Activated T-helper 2 cell treated with anti-CD3 and anti-CD28 coated beads, Interferon-gamma antibody, Interleukin-2, Interleukin-4, amounts not matched to agents 10 μg/mL and 5 μg/mL and 100 μg/mL, durations not matched to agents 14 hours and 24 hours and 36 hours (primary cell): ENCODE measurements around the gene CSMD2. TPM values are rescaled to one million over a fixed set of nuclear protein-coding genes. Genes with fewer than 3 reads are reported as not detected.

Source experiments
- DNase-seq: peaks from one replicate; pipeline ENCODE4 v3.0.0; 2021; ENCODE audit warnings: low spot score
- H3K27ac Mint-ChIP-seq: one replicate; pipeline ENCODE4 v1.8.0; 2021; ENCODE audit warnings: mixed read lengths
- H3K27me3 Mint-ChIP-seq: one replicate; pipeline ENCODE4 v1.8.0; 2021; ENCODE audit warnings: low read depth, mixed read lengths
- H3K36me3 Mint-ChIP-seq: one replicate; pipeline ENCODE4 v1.8.0; 2021; ENCODE audit warnings: low read depth, mixed read lengths
- H3K4me1 Mint-ChIP-seq: one replicate; pipeline ENCODE4 v1.8.0; 2021; ENCODE audit warnings: low read depth, mixed read lengths
- H3K4me3 Mint-ChIP-seq: one replicate; pipeline ENCODE4 v1.8.0; 2021; ENCODE audit warnings: low read depth, mild to moderate bottlenecking, moderate library complexity, mixed read lengths
- H3K9me3 Mint-ChIP-seq: one replicate; pipeline ENCODE4 v1.8.0; 2021; ENCODE audit warnings: mixed read lengths
- intact Hi-C: fragments of 100-400 bp; cut with micrococcal nuclease; formaldehyde crosslinking; loops from one replicate; pipeline ENCODE4 v1.15.1; 2023
- total RNA-seq: library from RNA; stranded (reverse); gene quantifications from 2 replicates; pipeline ENCODE4 v1.2.3, GENCODE V29; 2022

Gene CSMD2
- total RNA-seq, 1 donor from 2014 or later: not detected

DNA sequence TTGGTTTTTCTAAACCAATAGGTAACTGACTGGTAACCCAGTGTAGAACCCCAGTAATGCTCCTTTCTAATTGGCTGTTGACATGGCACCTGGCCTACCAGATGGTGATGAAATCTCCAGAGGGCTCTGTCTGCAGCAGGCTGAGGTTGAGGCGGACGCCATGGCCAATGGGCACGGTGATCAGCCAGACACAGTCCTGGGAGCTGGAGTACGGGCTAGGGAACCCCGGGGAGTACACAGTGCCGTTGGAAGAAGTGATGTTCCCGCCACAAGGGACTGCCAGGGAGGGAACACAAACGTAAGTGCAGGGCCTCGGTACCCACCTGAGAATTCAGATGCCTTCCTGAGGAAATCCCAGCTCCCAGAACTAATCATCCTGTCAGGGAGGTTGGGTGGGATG, 562.8 kb downstream of the CSMD2 start:
- H3K4me1 Mint-ChIP-seq: no peaks in the 10 kb centered on the region

DNA sequence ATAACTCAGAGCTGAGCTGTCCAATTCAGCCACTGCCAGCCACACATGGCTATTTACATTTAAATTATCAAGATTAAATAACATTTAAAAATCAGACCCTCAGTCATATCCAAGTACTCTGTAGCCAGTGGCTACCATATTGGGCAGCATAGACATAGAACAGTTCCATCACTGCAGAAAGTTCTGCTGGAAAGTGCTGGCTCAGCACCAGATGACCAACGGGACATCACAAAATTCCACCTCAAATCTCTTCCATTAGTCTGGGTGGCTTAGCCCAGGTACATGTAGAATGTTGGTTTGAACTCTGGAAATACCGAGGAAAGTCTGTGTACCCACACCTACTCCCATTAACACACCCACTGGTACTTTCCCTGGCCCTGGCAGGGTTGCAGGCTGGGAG, 563.3 kb downstream of the CSMD2 start:
- H3K9me3 Mint-ChIP-seq: no peaks in the 10 kb centered on the region
- H3K27me3 Mint-ChIP-seq: peaks cover 6% of the 10 kb centered on the region
- H3K27ac Mint-ChIP-seq: no peak overlapping the region

More for the DNA sequence above, 562.8 kb downstream of the CSMD2 start:
- no peaks in the 10 kb centered on the region for H3K9me3 Mint-ChIP-seq
- H3K4me3 Mint-ChIP-seq: no peak overlapping the region
- DNase-seq: no peak
- H3K27me3 Mint-ChIP-seq: peaks cover 5% of the 10 kb centered on the region
- H3K36me3 Mint-ChIP-seq: no peaks in the 10 kb centered on the region
- H3K27ac Mint-ChIP-seq: no peak overlapping the region
- intact Hi-C loops: no loop called here

DNA sequence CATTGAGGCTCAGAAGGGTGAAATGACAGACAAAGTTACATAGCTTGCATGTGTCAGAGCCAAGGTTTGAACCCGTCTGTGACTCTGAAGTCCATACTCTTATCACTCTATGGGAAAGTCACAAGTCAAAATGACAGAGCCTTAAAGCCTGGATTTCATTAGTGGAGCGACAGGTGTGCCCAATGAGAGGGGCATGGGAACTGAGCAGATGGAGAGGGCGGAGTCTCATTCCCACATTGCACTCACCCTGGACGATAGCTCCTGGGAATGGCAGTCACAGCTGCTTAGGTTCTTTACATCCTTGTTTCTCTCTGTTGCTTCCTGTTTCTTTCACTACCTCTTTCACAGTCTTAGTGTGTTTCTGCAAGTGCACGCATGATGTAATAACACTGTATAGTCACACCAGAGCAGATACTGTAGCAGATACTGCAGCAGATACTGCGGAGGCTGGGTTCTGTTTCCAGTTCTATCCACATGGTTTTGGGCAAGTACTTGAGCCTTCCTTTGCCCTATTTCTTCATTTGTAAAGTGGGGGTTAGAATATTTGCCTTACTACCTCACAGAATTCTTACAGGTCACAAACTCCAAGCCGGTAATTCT, 565.4 kb downstream of the CSMD2 start:
- Mint-ChIP-seq H3K9me3 (no peaks in the 10 kb centered on the region), H3K4me1 (no peaks in the 10 kb centered on the region), H3K36me3 (no peaks in the 10 kb centered on the region), H3K27ac (no peak overlapping the region), H3K27me3 (peaks cover 19% of the 10 kb centered on the region), H3K4me3 (no peak overlapping the region)
- intact Hi-C loops: no loop called here
- no peak for DNase-seq

More for the DNA sequence above, 563.3 kb downstream of the CSMD2 start:
- H3K36me3 Mint-ChIP-seq: no peaks in the 10 kb centered on the region
- intact Hi-C loops: no loop called here
- DNase-seq: no peak
- no peaks in the 10 kb centered on the region for H3K4me1 Mint-ChIP-seq
- no peak overlapping the region for H3K4me3 Mint-ChIP-seq

DNA sequence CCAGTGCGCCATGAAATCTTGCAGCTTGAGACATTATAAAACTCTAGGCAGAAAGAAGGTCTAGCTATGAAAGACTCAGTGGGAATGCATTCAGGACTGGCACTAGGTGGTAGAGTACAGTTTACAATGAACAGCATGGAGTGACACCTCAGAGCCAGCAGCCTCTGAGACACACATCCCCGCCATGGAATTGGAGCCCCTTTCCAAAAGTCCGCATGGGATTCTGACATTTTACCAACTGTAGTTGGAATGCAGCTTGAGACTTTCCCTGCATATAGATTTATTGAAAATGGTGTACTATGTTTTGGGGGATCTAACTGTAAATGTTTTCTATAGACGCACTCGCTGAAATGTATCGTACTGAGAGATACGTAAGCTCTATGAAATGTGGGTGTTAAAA, 576.3 kb downstream of the CSMD2 start:
- no peak for DNase-seq
- no peaks in the 10 kb centered on the region for H3K4me1 Mint-ChIP-seq
- H3K9me3 Mint-ChIP-seq: no peaks in the 10 kb centered on the region
- no peaks in the 10 kb centered on the region for H3K27me3 Mint-ChIP-seq
- intact Hi-C loops: no loop called here
- H3K36me3 Mint-ChIP-seq: no peaks in the 10 kb centered on the region
- no peak overlapping the region for H3K27ac Mint-ChIP-seq
- no peak overlapping the region for H3K4me3 Mint-ChIP-seq

DNA sequence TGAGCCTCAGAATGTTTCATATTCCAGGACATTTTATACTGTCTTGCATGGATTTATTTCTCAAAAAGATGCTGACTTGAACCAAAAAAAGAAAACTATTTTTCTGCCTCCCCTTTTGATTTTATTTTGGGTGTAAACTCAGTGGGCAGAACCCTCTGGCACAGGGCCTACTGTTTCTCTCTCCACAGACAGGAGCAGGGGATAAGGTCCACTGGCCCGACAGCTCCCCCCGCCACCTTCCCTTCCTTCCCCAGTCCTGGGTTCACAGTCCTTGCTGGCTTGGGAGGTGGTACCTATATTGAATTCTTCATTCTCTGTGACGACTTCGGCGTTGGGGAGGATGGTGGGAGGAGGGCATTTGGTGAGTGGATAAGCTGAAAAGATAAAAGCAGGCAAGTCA, 578.2 kb downstream of the CSMD2 start:
- Mint-ChIP-seq H3K36me3 (no peaks in the 10 kb centered on the region), H3K4me1 (no peaks in the 10 kb centered on the region), H3K27ac (no peak overlapping the region), H3K4me3 (no peak overlapping the region), H3K9me3 (no peaks in the 10 kb centered on the region), H3K27me3 (no peaks in the 10 kb centered on the region)
- intact Hi-C loops: no loop called here
- DNase-seq: no peak

DNA sequence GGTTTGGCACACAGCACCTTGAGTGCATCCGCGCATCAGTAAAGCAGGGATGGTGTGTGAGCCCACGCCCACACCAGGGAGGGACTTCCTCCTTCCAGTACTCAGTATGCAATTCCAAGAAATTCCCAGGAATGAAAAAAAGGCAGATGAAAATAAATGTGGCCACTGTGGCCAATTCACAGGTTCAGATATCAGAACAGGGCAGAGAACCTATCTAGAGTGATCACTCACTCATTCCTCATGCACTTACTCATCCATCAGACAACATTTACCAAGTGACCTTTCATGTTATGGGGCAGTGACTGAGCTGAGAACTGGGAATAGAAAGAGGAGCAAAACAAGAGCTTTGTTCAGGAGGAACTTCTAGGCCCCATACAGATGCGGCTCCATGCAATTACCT, 578.9 kb downstream of the CSMD2 start:
- intact Hi-C loops: no loop called here
- H3K27ac Mint-ChIP-seq: no peak overlapping the region
- H3K4me1 Mint-ChIP-seq: no peaks in the 10 kb centered on the region
- H3K4me3 Mint-ChIP-seq: no peak overlapping the region
- no peaks in the 10 kb centered on the region for H3K9me3 Mint-ChIP-seq
- DNase-seq: no peak
- no peaks in the 10 kb centered on the region for H3K36me3 Mint-ChIP-seq
- H3K27me3 Mint-ChIP-seq: no peaks in the 10 kb centered on the region

DNA sequence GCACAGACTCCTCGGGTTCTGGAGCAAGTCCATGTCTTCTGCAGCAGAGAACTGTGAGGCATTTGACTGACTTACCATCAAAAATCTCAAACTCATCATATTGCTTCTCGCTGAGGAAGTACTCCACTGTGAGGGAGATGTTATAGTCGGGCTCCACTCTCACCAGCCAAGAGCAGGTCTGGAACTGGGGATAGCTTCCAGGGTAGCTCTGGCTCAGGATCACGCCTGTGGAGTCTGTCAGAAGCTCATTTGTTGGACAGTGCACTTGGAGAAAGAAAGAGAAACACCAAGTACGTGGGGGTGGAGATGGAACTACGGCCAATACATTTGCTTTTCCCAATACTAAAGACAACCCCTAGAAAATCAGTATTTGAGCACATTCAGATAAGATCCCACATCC, 581.5 kb downstream of the CSMD2 start:
- no peak for DNase-seq
- intact Hi-C loops: no loop called here
- peaks cover 1% of the 10 kb centered on the region for H3K27me3 Mint-ChIP-seq
- no peaks in the 10 kb centered on the region for H3K4me1 Mint-ChIP-seq
- no peak overlapping the region for H3K27ac Mint-ChIP-seq
- no peaks in the 10 kb centered on the region for H3K9me3 Mint-ChIP-seq
- no peaks in the 10 kb centered on the region for H3K36me3 Mint-ChIP-seq
- no peak overlapping the region for H3K4me3 Mint-ChIP-seq

DNA sequence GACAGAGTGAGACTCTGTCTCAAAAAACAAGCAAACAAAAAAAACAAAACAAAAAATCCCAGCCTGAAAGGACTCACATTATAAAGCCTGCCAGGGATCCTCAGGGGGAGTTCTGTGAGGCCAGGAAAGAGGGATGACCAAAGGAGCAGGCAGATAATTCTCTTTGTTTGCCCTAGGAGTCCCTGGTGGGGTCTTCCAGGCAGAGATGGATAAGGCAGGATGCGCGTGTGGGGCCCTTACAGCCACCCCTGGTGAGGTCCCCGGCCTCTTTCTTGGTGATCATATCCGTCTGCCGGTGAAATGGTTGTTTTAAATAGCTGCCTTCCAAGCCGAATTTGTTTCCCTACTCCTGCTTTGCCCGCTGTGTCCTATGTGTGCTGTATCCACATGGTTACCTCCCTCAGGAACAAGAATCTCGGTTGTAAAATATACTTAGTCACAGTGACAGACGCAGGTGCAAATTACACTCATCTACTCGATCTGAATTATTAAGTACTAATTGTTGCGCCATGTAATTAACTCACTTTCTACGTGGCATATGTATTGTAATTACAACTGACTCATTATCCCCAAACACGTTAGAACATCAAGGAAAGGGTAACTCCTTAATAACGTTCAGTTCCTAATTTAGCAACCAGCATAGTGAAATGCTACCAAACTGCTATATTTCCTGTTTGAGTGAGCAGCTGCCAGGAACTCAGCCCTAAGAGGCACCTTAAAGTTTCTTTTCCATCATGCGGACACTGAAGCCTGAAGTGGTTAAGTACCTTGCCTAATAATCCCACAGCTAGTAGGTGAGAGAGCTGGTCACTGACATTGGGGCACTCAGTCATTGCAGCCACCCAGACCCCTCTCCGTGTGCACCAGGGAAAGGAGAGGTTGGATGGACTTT, 586.2 kb downstream of the CSMD2 start:
- no peak for DNase-seq
- Mint-ChIP-seq H3K27ac (no peak overlapping the region), H3K9me3 (no peaks in the 10 kb centered on the region), H3K4me3 (no peak overlapping the region), H3K27me3 (peaks cover 1% of the 10 kb centered on the region), H3K36me3 (no peaks in the 10 kb centered on the region), H3K4me1 (no peaks in the 10 kb centered on the region)
- intact Hi-C loops: no loop called here

DNA sequence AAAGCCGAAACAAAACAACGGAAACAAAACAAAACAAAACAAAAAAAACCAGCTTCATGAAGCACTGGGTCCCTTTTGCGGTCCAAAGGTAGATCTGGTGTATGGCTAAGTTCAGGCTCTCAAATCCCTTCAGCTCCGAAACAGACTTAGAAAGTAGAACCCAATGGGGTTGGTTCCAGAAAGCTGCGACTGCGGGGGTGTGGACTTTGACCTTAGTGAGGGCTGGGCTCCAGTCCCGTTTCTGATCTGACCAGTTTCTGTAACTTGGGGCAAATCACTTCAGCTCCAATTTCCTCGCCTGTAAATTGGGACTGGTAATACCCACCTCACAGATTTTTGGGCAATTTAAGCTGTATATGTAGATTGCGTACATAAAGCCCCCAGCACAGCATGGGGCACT, 587.4 kb downstream of the CSMD2 start:
- Mint-ChIP-seq H3K36me3 (no peaks in the 10 kb centered on the region), H3K27ac (no peak overlapping the region), H3K9me3 (no peaks in the 10 kb centered on the region), H3K27me3 (peaks cover 1% of the 10 kb centered on the region), H3K4me1 (no peaks in the 10 kb centered on the region), H3K4me3 (no peak overlapping the region)
- intact Hi-C loops: no loop called here
- no peak for DNase-seq

DNA sequence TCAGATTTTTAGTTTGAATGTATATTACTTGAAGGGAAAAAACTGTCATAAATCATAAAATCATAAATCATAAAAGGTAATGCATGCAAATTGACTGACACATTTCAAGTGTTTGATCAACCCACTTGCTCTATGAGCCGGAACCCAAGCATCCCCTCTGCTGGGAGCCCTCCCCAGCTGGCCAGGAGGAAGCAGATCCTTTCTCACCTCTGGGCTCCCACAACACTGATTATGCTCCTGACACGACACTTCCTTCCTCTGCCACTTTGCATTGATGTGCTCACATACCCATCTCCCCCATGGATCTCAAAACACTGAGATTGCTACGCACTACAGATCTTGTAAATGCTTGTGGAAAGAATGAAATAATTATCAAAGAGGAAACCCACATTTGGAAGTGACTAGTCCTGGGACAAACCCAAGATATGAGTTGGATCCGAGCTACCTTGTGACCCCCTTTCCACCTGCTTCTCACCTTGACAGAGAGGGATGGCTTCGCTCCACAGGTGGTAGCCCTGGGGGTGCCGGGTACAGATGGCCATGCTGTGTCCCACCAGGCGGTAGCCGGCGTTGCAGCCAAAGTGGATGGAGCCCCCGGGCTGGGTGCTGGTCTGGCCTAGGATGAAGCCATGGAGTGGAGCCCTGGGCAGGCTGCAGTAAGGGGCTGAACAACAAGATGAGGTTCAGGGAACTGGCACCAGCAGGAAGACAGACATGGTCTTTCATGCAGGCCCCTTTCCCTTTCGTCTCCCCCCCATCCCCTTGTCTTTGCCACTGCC, 588.0 kb downstream of the CSMD2 start:
- H3K36me3 Mint-ChIP-seq: no peaks in the 10 kb centered on the region
- intact Hi-C loops: no loop called here
- no peaks in the 10 kb centered on the region for H3K4me1 Mint-ChIP-seq
- no peak for DNase-seq
- no peak overlapping the region for H3K4me3 Mint-ChIP-seq
- H3K27me3 Mint-ChIP-seq: peaks cover 3% of the 10 kb centered on the region
- no peaks in the 10 kb centered on the region for H3K9me3 Mint-ChIP-seq
- no peak overlapping the region for H3K27ac Mint-ChIP-seq

DNA sequence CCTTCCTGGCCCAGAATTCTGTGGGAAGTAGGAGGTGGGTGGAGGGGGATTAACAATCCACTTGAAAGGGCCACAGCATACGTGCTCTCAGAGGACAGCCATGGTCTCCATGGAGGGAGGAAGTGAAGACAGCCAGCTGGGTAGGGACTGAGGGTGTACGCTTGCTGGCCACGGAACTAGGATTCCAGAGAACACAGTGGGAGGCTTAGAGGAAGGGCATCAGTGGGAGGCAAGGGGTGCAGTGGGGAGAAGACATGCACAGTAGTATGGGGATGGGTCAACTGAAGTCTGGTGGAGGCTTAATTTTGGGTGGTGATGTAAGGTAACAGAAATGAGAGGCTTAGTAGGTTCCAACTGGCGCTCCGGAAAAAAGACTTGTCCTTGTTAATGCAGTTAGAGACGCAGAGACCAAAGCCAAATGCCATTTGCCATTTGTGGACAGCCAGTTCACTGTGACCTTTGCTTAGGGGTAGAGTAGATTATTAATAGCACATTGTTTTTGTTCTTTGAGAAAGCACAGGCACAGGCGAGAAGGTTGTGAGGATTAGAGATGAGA, 589.6 kb downstream of the CSMD2 start:
- intact Hi-C loops: no loop called here
- no peak for DNase-seq
- no peaks in the 10 kb centered on the region for H3K36me3 Mint-ChIP-seq
- H3K4me1 Mint-ChIP-seq: no peaks in the 10 kb centered on the region
- H3K4me3 Mint-ChIP-seq: no peak overlapping the region
- H3K27me3 Mint-ChIP-seq: peaks cover 3% of the 10 kb centered on the region
- no peak overlapping the region for H3K27ac Mint-ChIP-seq
- no peaks in the 10 kb centered on the region for H3K9me3 Mint-ChIP-seq

DNA sequence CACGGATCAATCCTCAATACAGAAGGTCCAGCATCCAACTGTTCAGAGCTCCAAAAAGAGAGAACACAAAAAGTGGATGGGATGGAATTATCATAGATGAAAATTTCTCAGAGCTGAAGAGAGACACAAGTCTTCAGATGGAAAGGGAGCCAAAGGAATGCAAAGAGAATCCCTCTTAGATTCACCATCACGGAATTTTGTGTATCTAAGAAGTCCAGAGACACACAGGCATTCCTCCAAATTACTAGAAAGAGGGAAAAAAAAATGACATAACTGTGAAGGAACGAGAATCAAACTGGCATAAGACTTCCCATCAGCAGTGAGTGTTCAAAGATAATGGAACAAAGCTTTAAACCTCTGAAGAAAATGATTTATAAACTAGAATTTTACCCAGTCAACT, 591.4 kb downstream of the CSMD2 start:
- no peaks in the 10 kb centered on the region for H3K9me3 Mint-ChIP-seq
- no peak overlapping the region for H3K27ac Mint-ChIP-seq
- intact Hi-C loops: no loop called here
- no peaks in the 10 kb centered on the region for H3K36me3 Mint-ChIP-seq
- H3K4me1 Mint-ChIP-seq: no peaks in the 10 kb centered on the region
- no peak overlapping the region for H3K4me3 Mint-ChIP-seq
- no peak for DNase-seq
- peaks cover 2% of the 10 kb centered on the region for H3K27me3 Mint-ChIP-seq

DNA sequence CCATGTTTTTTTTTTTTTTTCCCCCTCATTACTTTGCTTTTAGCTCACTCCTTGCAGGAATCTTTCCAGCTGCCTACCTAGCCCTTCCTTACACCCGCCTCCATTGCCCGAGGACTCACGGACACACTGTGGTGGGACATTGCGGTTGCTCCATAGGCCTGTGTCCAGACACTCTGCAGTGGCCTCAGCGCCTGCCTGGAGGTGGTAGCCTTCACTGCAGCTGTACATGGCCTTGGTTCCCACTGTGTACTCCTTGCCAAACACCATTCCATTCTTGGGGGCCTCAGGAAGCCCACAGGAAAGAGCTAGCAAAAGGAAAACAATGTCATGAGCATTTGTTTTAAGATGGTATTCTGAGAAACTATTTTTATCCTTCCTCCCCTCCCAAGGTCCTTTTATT, 592.6 kb downstream of the CSMD2 start:
- H3K27me3 Mint-ChIP-seq: peaks cover 2% of the 10 kb centered on the region
- H3K36me3 Mint-ChIP-seq: no peaks in the 10 kb centered on the region
- no peak overlapping the region for H3K27ac Mint-ChIP-seq
- H3K4me1 Mint-ChIP-seq: no peaks in the 10 kb centered on the region
- no peaks in the 10 kb centered on the region for H3K9me3 Mint-ChIP-seq
- H3K4me3 Mint-ChIP-seq: no peak overlapping the region
- intact Hi-C loops: no loop called here
- DNase-seq: no peak
